Hematopoietic multipotent progenitor cell treated with erythropoietin and hydrocortisone succinate and interleukin-3 and kit ligand, for 17 days (in vitro differentiated cells): ENCODE results near the gene CLRN2.
"Not testable (repeated sequence)": the region's sequence is repeated elsewhere in the genome, so short reads cannot be mapped to it uniquely, and the experiment has no call there.

Experiments
- DNase-seq: peaks from one replicate; pipeline ENCODE4 v3.0.0-alpha.2; 2015; ENCODE audit warnings: low spot score

The CLRN2 gene

GRCh38 chr4:17545374-17546140 is 30.6 kb downstream of the CLRN2 start:
- DNase-seq: no peak

- DNase-seq: no peak
These were observed 31.3 kb downstream of the CLRN2 start for GRCh38 chr4:17546222-17546621.

GRCh38 chr4:17546678-17547077 is 31.7 kb downstream of the CLRN2 start:
- DNase-seq: no peak

GRCh38 chr4:17550549-17550948 is 35.6 kb downstream of the CLRN2 start:
- no peak for DNase-seq

GRCh38 chr4:17552427-17552826 is 37.5 kb downstream of the CLRN2 start:
- no peak for DNase-seq

GRCh38 chr4:17554568-17554967 is 39.6 kb downstream of the CLRN2 start:
- no peak for DNase-seq

- DNase-seq: no peak
These were observed 41.5 kb downstream of the CLRN2 start for GRCh38 chr4:17556498-17556897.

GRCh38 chr4:17557880-17558279 is 42.9 kb downstream of the CLRN2 start:
- no peak for DNase-seq

- no peak for DNase-seq
These were observed 44.2 kb downstream of the CLRN2 start for GRCh38 chr4:17558941-17559708.

- DNase-seq: no peak
These were observed 44.7 kb downstream of the CLRN2 start for GRCh38 chr4:17559709-17560048.

- no peak for DNase-seq
These were observed 45.2 kb downstream of the CLRN2 start for GRCh38 chr4:17560065-17560673.

GRCh38 chr4:17561195-17561909 is 46.4 kb downstream of the CLRN2 start:
- no peak for DNase-seq

GRCh38 chr4:17562157-17562556 is 47.2 kb downstream of the CLRN2 start:
- no peak for DNase-seq

- no peak for DNase-seq
These were observed 50.9 kb downstream of the CLRN2 start for GRCh38 chr4:17565846-17566245.

- no peak for DNase-seq
These were observed 52.3 kb downstream of the CLRN2 start for GRCh38 chr4:17567271-17567670.

- DNase-seq: no peak
These were observed 59.2 kb downstream of the CLRN2 start for GRCh38 chr4:17574206-17574605.

- not testable (repeated sequence) for DNase-seq
These were observed 60.2 kb downstream of the CLRN2 start for GRCh38 chr4:17575177-17575576.
